HFF-Myc (cell line): ENCODE measurements around the gene PTPN14.

ENCODE experiments used
- DNase-seq: peaks from one replicate; pipeline ENCODE4 v3.0.0-alpha.2; 2011; ENCODE audit warnings: low read depth; ENCODE audit errors: extremely low read depth
- H3K4me3 ChIP-seq: replicated peaks from 2 replicates; pipeline ENCODE4 v1.5.1; 2011; ENCODE audit warnings: low read depth, mild to moderate bottlenecking, control low read depth, low read length
- CTCF ChIP-seq: IDR thresholded peaks from 2 replicates; pipeline ENCODE4 v1.5.1; 2012; ENCODE audit warnings: mild to moderate bottlenecking, low read depth, low read length, control low read depth; ENCODE audit errors: missing control alignments

PTPN14 gene

DNA sequence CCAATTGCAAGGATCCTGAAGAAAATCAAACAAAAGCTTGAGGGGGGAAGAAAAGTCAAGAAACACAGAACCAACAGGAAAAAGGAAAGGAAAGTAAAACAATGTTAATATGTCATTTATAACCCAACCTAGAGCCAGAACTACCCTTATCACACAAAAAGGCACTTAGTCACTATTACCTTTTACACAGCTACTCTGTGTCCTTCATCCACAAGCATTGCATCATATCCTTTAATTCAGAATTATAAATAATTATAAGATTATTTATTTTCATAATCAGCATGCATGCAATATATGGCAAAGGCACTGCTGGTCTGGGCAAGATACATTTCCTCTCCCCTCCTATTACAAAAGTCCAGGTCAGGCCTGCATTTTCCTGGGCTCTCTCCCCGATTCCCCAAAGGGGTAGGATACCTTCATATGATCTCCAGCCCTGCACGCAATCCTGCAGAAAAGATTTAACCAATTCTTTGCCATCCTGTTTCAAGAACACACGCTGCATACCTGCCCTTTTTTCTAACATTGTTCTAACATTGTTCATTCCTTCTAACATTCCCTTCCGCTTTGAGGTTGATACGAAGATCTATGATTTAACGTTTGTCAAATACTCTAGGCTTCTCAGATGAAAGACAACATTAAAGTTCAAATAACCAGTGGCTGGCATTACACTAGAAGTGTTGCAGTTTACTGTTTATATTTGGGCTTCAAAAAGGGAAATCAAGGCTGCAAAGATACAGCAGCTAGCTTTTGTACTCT, 4.3 kb downstream of the PTPN14 start:
- DNase-seq = no peak
- TF ChIP-seq CTCF = no peak
- no peak overlapping the region for H3K4me3 ChIP-seq

- H3K4me3 ChIP-seq = no peak overlapping the region
- TF ChIP-seq CTCF = no peak
- DNase-seq = no peak
Measured at GRCh38 chr1:214546084-214546483, 5.3 kb downstream of the PTPN14 start.

DNA sequence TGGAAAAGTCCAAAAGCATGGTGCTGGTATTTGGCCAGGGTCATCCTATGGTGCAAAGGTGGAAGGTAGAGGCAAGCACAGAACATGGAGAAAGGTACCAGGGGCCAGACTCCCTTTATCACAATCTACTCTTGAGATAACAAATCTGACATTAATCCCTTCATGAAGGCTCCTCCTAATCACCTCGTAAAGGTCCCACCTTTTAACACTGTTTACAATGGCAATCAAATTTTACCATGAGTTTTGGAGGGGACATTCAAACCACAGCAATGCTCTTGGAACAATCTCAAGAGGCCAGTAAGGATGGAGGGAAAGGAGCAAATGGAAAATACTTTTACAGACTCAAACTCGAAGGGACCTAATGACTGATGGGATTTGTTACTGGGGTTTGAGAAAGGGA, 6.1 kb downstream of the PTPN14 start:
- no peak for DNase-seq
- H3K4me3 ChIP-seq = no peak overlapping the region
- TF ChIP-seq CTCF = no peak

DNA sequence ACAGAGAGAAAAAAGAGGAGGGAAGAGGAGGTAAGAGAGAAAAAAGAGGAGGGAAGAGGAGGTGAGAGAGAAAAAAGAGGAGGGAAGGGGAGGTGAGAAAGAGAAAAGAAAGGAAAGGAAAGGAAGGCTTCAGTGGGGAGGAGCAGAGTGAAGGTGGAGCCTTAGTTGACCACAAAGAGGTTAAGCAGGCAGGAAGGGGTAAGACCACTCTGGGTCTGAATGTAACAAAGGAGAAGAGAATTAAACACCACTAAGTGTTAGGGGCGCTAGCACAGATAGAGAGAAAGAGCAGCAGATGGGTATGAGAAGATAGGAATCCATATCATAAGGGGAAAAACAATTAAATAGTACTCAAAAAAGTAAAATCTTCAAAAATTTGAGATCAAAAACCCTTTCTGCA, 6.6 kb downstream of the PTPN14 start:
- H3K4me3 ChIP-seq = no peak overlapping the region
- no peak for DNase-seq
- TF ChIP-seq CTCF = no peak

- H3K4me3 ChIP-seq = no peak overlapping the region
- TF ChIP-seq CTCF = no peak
- DNase-seq = no peak
Measured at GRCh38 chr1:214542275-214543199, 8.9 kb downstream of the PTPN14 start.

GRCh38 chr1:214541693-214542092, 9.7 kb downstream of the PTPN14 start:
- no peak overlapping the region for H3K4me3 ChIP-seq
- TF ChIP-seq CTCF = no peak
- DNase-seq = no peak
